SK-N-SH (cell line): ENCODE results near the gene IFT27.

Source experiments
- CTCF ChIP-seq: fragments of 200-600 bp; sonication (generic); IDR thresholded peaks from 2 replicates; pipeline ENCODE4 v1.6.1; 2017; ENCODE audit warnings: antibody characterized with exemption, mild to moderate bottlenecking, moderate library complexity
- EP300 ChIP-seq, 2 experiments: IDR thresholded peaks; 2 replicates each; pipeline versions ENCODE4 v1.4.0 to v1.6.1; 2012; ENCODE audit warnings: borderline replicate concordance in 1 of 2, low read depth in 1 of 2, low read length in 1 of 2
- FOXM1 ChIP-seq: IDR thresholded peaks from 2 replicates; pipeline ENCODE4 v1.4.0; 2012; ENCODE audit warnings: low read depth, mild to moderate bottlenecking
- GABPA ChIP-seq: IDR thresholded peaks from 2 replicates; pipeline ENCODE4 v1.4.0; 2012; ENCODE audit warnings: low read depth, mild to moderate bottlenecking
- MAX ChIP-seq: IDR thresholded peaks from 2 replicates; pipeline ENCODE4 v1.4.0; 2012; ENCODE audit warnings: low read depth
- POLR2AphosphoS5 ChIP-seq: IDR thresholded peaks from 2 replicates; pipeline ENCODE4 v1.6.1; 2012; ENCODE audit warnings: low read depth, low read length
- RAD21 ChIP-seq: IDR thresholded peaks from 2 replicates; pipeline ENCODE4 v1.6.1; 2012; ENCODE audit warnings: mild to moderate bottlenecking, low read length
- SIN3A ChIP-seq: IDR thresholded peaks from 2 replicates; pipeline ENCODE4 v1.6.1; 2012; ENCODE audit warnings: low read depth, mild to moderate bottlenecking, low read length, moderate library complexity, borderline replicate concordance
- TAF1 ChIP-seq: IDR thresholded peaks from 2 replicates; pipeline ENCODE4 v1.6.1; 2012; ENCODE audit warnings: low read depth, mild to moderate bottlenecking, low read length, moderate library complexity, borderline replicate concordance
- TF ChIP-seq, protein P1 (sequence below): fragments of 150-350 bp; IDR thresholded peaks from 2 replicates; pipeline ENCODE4 v1.6.1; 2017; ENCODE audit warnings: antibody characterized with exemption, low read length, low read depth, borderline replicate concordance

GRCh38 chr22:36816339-36816635 lies 40.4 kb upstream of the IFT27 start:
- no peak for TF ChIP-seq CTCF
- no peak for TF ChIP-seq GABPA
- no peak for TF ChIP-seq EP300 (IDR thresholded peaks at IDR 0.05; ENCODE audit: borderline replicate concordance in 1 of 2, low read depth in 1 of 2, low read length in 1 of 2)
- no peak for TF ChIP-seq TAF1
- no peak for TF ChIP-seq SIN3A
- no peak for TF ChIP-seq POLR2AphosphoS5
- TF ChIP-seq MAX, result no peak
- no peak for TF ChIP-seq FOXM1
- TF ChIP-seq RAD21, result no peak
- TF ChIP-seq, protein P1, sequence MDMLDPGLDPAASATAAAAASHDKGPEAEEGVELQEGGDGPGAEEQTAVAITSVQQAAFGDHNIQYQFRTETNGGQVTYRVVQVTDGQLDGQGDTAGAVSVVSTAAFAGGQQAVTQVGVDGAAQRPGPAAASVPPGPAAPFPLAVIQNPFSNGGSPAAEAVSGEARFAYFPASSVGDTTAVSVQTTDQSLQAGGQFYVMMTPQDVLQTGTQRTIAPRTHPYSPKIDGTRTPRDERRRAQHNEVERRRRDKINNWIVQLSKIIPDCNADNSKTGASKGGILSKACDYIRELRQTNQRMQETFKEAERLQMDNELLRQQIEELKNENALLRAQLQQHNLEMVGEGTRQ, result no peak
